ENCODE results near the gene WSCD2.

GRCh38 chr12:108213871-108214445 is 84.9 kb downstream of the WSCD2 start:
- TF ChIP-seq, protein P1, sequence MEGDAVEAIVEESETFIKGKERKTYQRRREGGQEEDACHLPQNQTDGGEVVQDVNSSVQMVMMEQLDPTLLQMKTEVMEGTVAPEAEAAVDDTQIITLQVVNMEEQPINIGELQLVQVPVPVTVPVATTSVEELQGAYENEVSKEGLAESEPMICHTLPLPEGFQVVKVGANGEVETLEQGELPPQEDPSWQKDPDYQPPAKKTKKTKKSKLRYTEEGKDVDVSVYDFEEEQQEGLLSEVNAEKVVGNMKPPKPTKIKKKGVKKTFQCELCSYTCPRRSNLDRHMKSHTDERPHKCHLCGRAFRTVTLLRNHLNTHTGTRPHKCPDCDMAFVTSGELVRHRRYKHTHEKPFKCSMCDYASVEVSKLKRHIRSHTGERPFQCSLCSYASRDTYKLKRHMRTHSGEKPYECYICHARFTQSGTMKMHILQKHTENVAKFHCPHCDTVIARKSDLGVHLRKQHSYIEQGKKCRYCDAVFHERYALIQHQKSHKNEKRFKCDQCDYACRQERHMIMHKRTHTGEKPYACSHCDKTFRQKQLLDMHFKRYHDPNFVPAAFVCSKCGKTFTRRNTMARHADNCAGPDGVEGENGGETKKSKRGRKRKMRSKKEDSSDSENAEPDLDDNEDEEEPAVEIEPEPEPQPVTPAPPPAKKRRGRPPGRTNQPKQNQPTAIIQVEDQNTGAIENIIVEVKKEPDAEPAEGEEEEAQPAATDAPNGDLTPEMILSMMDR (IDR thresholded peaks at IDR 0.05; ENCODE audit: insufficient read depth, low read length): no peak
- TF ChIP-seq REST (IDR thresholded peaks at IDR 0.05; ENCODE audit: insufficient replicate concordance, low read depth): no peak
- TF ChIP-seq POLR2AphosphoS5 (IDR thresholded peaks at IDR 0.05; ENCODE audit: low read depth): no peak

Data from HL-60 (cell line).